ENCODE data around the gene HOXD4.

The HOXD4 gene

GRCh38 chr2:176150584-176151441 lies 537 bp upstream of the HOXD4 start:
- H3K4me3 ChIP-seq (ENCODE audit: low read length): no peak overlapping the region
- no peak for DNase-seq (ENCODE audit: low read depth, low spot score)

DNA sequence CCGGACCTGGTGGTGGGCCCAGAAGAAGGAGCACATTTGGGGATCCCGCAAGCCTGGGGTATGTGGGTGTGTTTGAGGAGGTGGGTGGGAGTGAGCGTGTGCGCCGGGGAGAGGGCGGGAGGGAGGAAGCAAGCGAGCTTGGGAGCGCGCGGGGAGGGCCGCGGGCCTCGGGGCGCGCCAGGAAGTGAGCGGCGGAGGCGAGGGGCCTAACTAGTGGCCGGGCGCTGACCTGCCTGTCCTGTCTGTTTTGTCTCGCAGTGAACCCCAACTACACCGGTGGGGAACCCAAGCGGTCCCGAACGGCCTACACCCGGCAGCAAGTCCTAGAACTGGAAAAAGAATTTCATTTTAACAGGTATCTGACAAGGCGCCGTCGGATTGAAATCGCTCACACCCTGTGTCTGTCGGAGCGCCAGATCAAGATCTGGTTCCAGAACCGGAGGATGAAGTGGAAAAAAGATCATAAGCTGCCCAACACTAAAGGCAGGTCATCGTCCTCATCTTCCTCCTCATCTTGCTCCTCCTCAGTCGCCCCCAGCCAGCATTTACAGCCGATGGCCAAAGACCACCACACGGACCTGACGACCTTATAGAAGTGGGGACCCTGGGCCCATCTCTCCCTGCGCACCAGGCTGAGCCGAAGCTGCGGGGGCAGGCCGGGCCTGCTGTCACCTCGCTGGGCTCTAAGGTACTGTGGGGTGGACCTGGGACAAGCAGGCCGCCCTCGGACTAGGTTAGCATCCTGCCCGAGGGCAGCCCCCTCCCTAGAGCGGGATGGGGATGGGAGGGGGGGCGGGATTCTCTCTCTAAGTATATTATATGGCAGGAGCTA lies 1.2 kb downstream of the HOXD4 start:
- DNase-seq (ENCODE audit: low read depth, low spot score): no peak
- H3K4me3 ChIP-seq (ENCODE audit: low read length): no peak overlapping the region

DNA sequence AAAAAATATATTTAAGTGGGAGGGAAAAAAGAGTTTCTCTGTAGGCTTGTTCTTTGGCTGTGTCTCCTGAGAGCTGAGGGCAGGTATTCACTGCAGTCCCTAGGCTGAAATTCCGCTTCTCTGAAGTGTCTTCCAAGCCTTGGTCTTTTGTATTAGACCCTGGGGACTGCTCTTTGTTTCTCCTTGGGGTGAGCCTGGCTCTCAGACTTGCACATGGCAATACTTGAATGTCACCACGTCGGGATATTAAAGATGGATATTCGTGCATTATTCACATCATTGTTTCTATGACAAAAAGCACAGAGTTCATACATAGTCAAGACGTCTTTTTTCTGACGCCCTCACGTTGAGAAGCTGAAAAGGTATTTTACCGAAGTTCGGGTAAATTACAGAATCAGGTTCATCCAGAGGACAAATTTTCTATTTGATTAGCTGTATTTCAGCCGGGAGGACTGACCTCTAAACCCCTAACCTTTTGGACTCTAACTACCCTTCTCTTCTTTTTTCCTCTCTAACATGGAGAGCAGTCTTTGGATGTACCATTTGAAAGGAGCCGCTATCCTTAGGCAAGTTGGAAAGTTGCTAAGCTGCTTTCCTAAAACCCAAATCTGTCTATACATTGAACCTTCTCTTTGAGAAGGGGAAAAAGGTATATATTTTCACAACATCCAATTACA lies 3.4 kb downstream of the HOXD4 start:
- no peak for DNase-seq (ENCODE audit: low read depth, low spot score)

DNA sequence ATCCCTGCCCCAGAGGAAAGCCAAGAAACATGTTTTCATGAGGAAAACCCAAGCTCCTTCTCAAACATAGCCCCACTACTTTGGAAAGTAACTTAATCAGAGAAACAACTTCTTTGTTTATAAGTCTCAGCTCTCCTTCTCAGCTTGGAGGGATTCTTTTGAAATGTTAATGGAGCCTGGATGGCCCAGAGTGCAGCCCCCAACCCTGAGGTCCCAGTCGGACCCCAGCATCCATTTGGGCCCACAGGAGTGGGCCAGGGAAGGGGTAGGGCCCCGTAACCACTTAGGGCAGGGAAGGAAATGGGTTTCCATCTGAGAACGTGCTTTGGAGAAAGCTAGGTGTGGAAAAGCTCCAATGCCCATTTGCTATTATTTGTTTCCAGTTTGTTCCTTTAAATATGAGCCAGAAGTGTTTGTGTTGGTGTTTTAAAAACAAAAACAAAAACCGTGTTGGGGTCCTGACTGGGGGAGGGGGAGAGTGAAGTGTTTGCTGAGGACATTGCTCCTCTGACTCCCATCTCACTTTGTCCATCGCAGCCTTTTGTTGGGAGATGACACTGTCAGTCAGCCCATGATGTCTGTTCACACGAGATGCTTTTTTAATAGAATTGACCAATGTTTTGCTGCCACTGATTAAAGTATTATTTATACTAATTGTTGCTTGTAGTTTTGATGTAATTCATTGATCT lies 4.2 kb downstream of the HOXD4 start:
- H3K4me3 ChIP-seq (ENCODE audit: low read length): no peak overlapping the region
- DNase-seq (ENCODE audit: low read depth, low spot score): no peak

More for the DNA sequence above, 3.4 kb downstream of the HOXD4 start:
- H3K4me3 ChIP-seq (ENCODE audit: low read length): no peak overlapping the region

- H3K4me3 ChIP-seq (ENCODE audit: low read length): no peak overlapping the region
- no peak for DNase-seq (ENCODE audit: low read depth, low spot score)
Observed at GRCh38 chr2:176156301-176156806, 5.0 kb downstream of the HOXD4 start.

DNA sequence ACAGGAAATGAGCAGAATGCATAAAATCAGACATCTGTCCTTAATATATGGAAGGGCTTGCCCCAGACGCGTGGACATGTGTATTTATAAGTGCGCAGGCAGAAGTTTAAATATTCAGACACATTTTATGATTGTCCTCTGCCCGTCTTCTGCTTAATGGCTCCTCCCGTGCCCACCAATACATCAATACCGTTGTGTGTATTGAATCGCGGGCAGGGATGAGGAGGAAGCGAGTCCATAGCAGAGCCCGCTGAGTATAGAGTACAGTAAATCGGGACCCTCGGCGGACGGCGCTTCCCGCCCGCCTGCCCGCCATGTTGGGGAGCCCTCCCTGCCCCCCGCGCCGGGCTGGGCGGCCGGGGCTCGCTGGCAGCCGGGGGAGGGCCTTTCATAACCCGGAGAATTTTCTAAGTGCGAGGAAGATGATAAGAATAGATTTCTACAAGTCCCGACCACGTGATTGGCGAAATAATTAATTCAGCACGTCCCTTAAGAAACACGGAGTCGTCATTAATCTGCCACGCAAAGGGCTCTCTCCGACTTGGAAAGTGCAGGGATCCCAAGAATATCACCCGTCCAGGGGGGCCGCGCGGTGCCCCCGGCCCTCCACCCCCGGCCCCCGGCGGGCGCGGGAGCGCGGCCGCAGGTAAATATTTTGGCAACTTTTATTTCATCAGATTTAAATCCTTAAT lies 5.6 kb downstream of the HOXD4 start, which contains the start of gene HOXD3:
Gene HOXD3, plus strand, starts transcription at position 501 of the 692 bp plus-strand sequence. CDS start 11,808 bp downstream, outside the sequence.
- no peak for DNase-seq (ENCODE audit: low read depth, low spot score)
- H3K4me3 ChIP-seq (ENCODE audit: low read length): no peak within 1 kb of the TSS

DNA sequence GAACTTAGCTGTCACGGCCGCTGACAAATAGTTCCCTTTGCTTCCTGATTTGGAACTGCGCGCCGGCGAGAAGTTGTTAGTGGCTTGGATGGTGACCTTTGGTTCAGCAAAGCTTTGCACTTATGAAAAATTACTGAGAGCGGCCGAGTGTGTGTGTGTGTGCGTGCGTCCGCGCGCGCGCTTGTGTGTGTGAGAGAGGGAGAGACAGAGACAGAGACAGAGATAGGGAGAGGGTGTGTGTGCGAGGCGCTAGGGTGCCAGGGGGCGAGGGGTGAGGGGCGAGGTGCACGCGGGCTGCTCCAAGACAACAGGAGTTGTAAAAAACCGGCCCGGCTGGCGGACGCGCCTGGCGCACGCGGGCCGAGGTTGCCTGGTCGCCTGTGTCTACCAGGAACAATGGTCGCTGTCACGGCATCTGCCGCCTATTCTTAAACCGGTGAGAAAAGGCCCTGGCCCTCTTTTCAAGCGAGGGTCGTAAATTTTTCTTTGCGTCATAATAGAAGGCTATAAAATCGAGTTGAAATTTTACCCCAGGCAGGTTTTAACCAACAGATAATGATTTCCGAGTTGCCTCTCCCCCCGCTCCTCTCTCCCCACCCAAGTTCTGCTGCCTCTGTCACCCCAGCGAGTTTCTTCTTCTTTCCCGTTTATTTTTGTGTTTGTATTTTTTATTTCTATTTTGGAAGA lies 6.3 kb downstream of the HOXD4 start:
- no peak for DNase-seq (ENCODE audit: low read depth, low spot score)
- H3K4me3 ChIP-seq (ENCODE audit: low read length): no peak overlapping the region

DNA sequence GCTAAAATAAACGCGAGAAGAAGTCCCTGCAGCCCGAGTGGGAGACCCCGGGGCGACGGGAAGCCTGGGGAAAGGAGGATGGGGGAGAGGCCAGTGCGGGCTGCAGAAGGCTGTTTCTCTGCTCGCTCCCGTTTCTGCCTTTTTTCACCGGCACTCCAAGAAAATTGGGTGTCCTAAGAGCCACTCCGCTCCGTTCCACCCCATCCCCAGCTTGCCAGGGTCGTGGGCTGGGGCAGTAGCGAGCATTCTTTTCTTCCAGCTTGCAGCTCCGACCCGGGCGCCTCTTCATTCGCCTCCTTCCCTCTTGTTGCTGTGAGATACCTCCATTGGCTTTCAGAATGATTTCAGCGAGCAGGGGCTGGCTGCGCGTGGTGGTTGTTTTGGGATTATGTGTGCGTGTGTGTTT lies 6.8 kb downstream of the HOXD4 start:
- no peak overlapping the region for H3K4me3 ChIP-seq (ENCODE audit: low read length)
- no peak for DNase-seq (ENCODE audit: low read depth, low spot score)

DNA sequence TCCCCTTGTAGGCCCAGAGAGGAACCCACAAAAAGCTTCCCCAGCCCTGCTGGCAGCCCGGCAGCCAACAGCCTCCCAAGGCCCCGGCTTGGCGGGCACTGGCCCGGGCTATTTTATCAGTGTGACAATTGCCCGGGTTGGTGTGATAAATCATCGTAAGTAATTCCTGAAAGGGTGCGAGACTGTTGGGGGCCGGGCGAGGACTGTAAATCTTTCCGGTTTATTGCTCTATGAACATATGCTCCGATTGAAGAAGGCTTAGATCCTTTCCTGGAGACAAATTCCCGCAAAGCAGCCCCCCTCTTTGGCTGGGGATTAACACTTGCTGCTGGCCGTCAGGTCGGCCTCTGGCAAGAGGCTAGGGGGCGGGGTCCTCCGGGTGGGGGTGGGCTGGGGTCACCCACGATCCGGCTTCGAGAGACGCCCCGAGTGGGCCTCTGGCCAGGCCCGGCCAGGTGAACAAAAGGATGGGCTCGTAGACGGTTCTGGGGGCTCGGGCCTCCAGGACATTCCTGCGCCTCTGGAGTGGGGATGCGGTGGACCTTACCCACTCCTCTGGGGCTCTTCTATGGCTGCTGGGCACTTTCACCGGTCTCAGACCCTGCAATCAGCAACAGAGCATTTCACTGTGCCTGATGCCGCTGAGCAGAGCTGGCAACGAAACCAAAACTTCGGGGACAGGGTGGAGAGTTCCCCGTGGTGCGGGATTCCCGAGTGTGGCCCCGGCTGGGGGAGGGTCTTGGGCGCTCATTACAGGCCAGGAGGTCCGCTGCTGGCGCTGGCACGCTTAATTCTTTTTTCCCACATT lies 7.7 kb downstream of the HOXD4 start:
- no peak overlapping the region for H3K4me3 ChIP-seq (ENCODE audit: low read length)
- no peak for DNase-seq (ENCODE audit: low read depth, low spot score)

DNA sequence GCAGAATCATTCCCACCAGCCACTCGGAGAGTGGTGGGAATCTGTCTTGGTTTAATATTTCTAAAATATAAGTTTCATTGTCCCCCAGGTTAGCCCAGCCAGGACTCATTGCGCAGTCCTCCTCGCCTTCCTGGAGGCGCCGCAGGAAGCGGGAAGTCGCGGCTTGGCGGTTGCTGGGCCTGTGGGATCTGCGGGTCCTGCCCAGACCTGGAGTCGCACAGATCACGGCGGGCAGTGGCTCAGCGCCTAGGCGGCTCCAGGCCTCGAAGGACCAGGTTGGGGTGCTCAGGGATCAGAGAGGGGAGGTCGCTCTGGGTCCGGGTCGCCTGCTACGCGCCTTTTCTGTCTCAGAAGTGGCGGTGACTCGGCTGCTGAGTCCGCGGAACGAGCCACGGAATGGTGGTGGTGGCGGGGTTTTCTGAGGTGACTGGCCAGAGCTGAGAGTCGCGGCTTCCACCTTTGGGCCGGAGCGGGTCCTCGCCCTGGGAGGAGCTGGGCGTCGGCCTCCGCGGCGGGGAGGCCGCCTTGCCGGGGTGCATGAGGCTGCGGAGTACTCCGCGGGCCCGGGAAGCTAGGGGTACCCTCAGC lies 8.4 kb downstream of the HOXD4 start:
- no peak overlapping the region for H3K4me3 ChIP-seq (ENCODE audit: low read length)
- DNase-seq (ENCODE audit: low read depth, low spot score): no peak

GRCh38 chr2:176160251-176160985 lies 9.1 kb downstream of the HOXD4 start:
- no peak overlapping the region for H3K4me3 ChIP-seq (ENCODE audit: low read length)
- no peak for DNase-seq (ENCODE audit: low read depth, low spot score)

- H3K4me3 ChIP-seq (ENCODE audit: low read length): no peak overlapping the region
- DNase-seq (ENCODE audit: low read depth, low spot score): no peak
Observed at GRCh38 chr2:176160986-176161824, 9.9 kb downstream of the HOXD4 start.

GRCh38 chr2:176161825-176162626 lies 10.7 kb downstream of the HOXD4 start:
- no peak overlapping the region for H3K4me3 ChIP-seq (ENCODE audit: low read length)
- no peak for DNase-seq (ENCODE audit: low read depth, low spot score)

GRCh38 chr2:176162911-176163671 lies 11.7 kb downstream of the HOXD4 start:
- DNase-seq (ENCODE audit: low read depth, low spot score): no peak
- no peak overlapping the region for H3K4me3 ChIP-seq (ENCODE audit: low read length)
